HG02884 (cell line): ENCODE measurements around the gene PTPRD.
"Not testable (repeated sequence)": the region's sequence is repeated elsewhere in the genome, so short reads cannot be mapped to it uniquely, and the experiment has no call there.

Source experiments
- ATAC-seq: cut with Tn5 transposase; IDR thresholded peaks from one replicate; pipeline ENCODE4 v1.9.1; 2021; ENCODE audit warnings: mild to moderate bottlenecking, moderate library complexity; ENCODE audit not compliant: unreplicated experiment

Gene PTPRD

GRCh38 chr9:9536523-9536922, 1076.3 kb downstream of the PTPRD start:
- no peak for ATAC-seq

GRCh38 chr9:9523476-9524139, 1089.2 kb downstream of the PTPRD start:
- ATAC-seq: no peak

- ATAC-seq: no peak
Observed at GRCh38 chr9:9522406-9522805, 1090.4 kb downstream of the PTPRD start.

- no peak for ATAC-seq
Observed at GRCh38 chr9:9521033-9521779, 1091.6 kb downstream of the PTPRD start.

- no peak for ATAC-seq
Observed at GRCh38 chr9:9504869-9505268, 1107.9 kb downstream of the PTPRD start.

- ATAC-seq: no peak
Observed at GRCh38 chr9:9499546-9499945, 1113.3 kb downstream of the PTPRD start.

- no peak for ATAC-seq
Observed at GRCh38 chr9:9498846-9499245, 1114.0 kb downstream of the PTPRD start.

- ATAC-seq: no peak
Observed at GRCh38 chr9:9498128-9498527, 1114.7 kb downstream of the PTPRD start.

- ATAC-seq: no peak
Observed at GRCh38 chr9:9494336-9494735, 1118.5 kb downstream of the PTPRD start.

GRCh38 chr9:9492506-9492905, 1120.3 kb downstream of the PTPRD start:
- ATAC-seq: no peak

- no peak for ATAC-seq
Observed at GRCh38 chr9:9489183-9489582, 1123.6 kb downstream of the PTPRD start.

- ATAC-seq: no peak
Observed at GRCh38 chr9:9483175-9483574, 1129.6 kb downstream of the PTPRD start.

- ATAC-seq: no peak
Observed at GRCh38 chr9:9478741-9479140, 1134.1 kb downstream of the PTPRD start.

- no peak for ATAC-seq
Observed at GRCh38 chr9:9469271-9469670, 1143.5 kb downstream of the PTPRD start.

GRCh38 chr9:9441874-9442273, 1170.9 kb downstream of the PTPRD start:
- not testable (repeated sequence) for ATAC-seq

GRCh38 chr9:9437641-9438040, 1175.2 kb downstream of the PTPRD start:
- ATAC-seq: no peak

GRCh38 chr9:9426454-9426853, 1186.3 kb downstream of the PTPRD start:
- ATAC-seq: not testable (repeated sequence)

GRCh38 chr9:9412241-9412640, 1200.6 kb downstream of the PTPRD start:
- ATAC-seq: no peak

GRCh38 chr9:9410736-9411135, 1202.1 kb downstream of the PTPRD start:
- no peak for ATAC-seq

- no peak for ATAC-seq
Observed at GRCh38 chr9:9399982-9400381, 1212.8 kb downstream of the PTPRD start.

- ATAC-seq: no peak
Observed at GRCh38 chr9:9396518-9396917, 1216.3 kb downstream of the PTPRD start.

GRCh38 chr9:9395539-9395938, 1217.3 kb downstream of the PTPRD start:
- no peak for ATAC-seq

- no peak for ATAC-seq
Observed at GRCh38 chr9:9392755-9393154, 1220.0 kb downstream of the PTPRD start.
